Measurements from ENCODE around the gene XXYLT1.
"Not testable (repeated sequence)": the region's sequence is repeated elsewhere in the genome, so short reads cannot be mapped to it uniquely, and the experiment has no call there.

Gene XXYLT1

DNA sequence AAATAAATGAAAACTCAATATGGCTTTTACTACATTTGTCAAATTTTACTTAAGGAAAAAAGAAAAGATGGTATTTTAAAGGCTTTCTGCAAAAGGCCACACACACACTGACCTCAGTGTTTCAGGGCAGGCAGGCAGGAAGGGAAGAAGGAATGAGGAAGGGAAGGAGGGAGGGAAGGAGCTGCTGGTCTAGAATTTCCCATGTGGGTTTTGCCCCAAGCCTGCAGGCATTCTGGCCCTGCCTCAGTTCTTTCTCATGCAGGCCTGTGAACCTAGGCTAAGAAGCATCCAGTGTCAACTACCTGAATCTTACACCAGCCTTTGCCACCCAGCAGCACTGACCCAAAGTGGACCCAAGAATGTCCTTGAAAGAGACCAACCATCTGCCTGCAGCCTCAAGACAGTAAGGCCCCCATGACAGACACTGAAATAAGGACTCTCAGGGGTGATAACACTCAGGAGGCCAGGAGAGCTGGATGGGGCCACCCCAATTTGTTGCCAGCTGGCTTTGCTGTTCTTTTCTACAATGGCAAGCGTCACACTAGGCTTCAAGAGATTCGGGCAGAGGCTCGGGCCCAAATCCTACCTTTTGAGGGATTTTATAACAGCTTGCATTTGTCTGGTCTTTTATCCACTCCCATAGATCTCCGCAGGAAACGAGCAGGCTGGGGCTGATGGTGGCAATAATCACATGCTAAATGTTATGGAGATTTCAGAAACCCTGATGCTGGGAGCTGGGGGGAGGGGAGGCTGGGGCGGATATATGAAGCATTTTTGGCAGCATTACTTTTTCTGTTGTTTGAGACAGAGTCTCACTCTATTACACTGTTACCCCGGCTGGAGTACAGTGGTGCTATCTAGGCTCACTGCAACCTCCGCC is 51.4 kb downstream of the XXYLT1 start:
- DNase-seq, result no peak
- Histone ChIP-seq H3K9ac (ENCODE audit: low read length) (no peak overlapping the region), H4K8ac (ENCODE audit: low read length) (peak overlapping the region; percentile 1), H3K27me3 (ENCODE audit: control insufficient read depth in 1 of 2, insufficient read depth in 1 of 2, low read length in 2 of 2) (no peaks in the 10 kb centered on the region), H2BK5ac (ENCODE audit: low read depth, low read length, poor library complexity, severe bottlenecking) (no peak overlapping the region), H3K4me3 (ENCODE audit: insufficient read depth in 1 of 2, low read depth in 1 of 2, low read length in 2 of 2) (no peak overlapping the region), H2BK12ac (ENCODE audit: low read length in 2 of 2) (peak overlapping the region in 1 of 2 experiments; percentile 32), H3K23ac (ENCODE audit: low read length in 2 of 2) (no peak overlapping the region), H3K79me1 (replicated peaks; ENCODE audit: low read length, poor library complexity, severe bottlenecking) (peaks cover 23% of the 10 kb centered on the region), H4K91ac (ENCODE audit: low read length) (no peak overlapping the region), H3K4ac (ENCODE audit: low read depth in 1 of 2, low read length in 2 of 2) (no peak overlapping the region), H2BK120ac (ENCODE audit: low read depth, low read length) (no peak overlapping the region), H2BK15ac (ENCODE audit: low read depth, poor library complexity, severe bottlenecking) (no peak overlapping the region), H3K36me3 (ENCODE audit: control insufficient read depth in 1 of 2, insufficient read depth in 2 of 2, low read depth in 1 of 2, low read length in 2 of 2) (peaks cover 0 to 3% of the 10 kb centered on the region in 2 experiments), H3K4me2 (ENCODE audit: low read length, poor library complexity, severe bottlenecking) (no peak overlapping the region), H3K14ac (ENCODE audit: low read length in 2 of 2) (no peak overlapping the region), H2AK5ac (ENCODE audit: low read length, severe bottlenecking) (no peak overlapping the region), H3K4me1 (ENCODE audit: control insufficient read depth, insufficient read depth, low read depth, low read length) (peaks cover 12% of the 10 kb centered on the region), H3K18ac (ENCODE audit: low read depth in 1 of 2, low read length in 2 of 2) (peak overlapping the region in 1 of 2 experiments; percentile 54), H3K27ac (ENCODE audit: low read length, poor library complexity, severe bottlenecking) (no peak overlapping the region), H2AFZ (ENCODE audit: low read depth, low read length) (no peak overlapping the region), H3K9me3 (ENCODE audit: control insufficient read depth, low read length) (no peaks in the 10 kb centered on the region)
- WGBS, result 91% methylated on average over 7 of the region's 8 CpGs

DNA sequence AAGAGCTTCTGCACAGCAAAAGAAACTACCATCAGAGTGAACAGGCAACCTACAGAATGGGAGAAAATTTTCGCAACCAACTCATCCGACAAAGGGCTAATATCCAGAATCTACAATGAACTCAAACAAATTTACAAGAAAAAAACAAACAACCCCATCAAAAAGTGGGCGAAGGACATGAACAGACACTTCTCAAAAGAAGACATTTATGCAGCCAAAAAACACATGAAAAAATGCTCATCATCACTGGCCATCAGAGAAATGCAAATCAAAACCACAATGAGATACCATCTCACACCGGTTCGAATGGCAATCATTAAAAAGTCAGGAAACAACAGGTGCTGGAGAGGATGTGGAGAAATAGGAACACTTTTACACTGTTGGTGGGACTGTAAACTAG is 52.6 kb downstream of the XXYLT1 start:
- H3K4ac ChIP-seq (ENCODE audit: low read depth in 1 of 2, low read length in 2 of 2); H3K27ac ChIP-seq (ENCODE audit: low read length, poor library complexity, severe bottlenecking); H2AFZ ChIP-seq (ENCODE audit: low read depth, low read length); H2BK15ac ChIP-seq (ENCODE audit: low read depth, poor library complexity, severe bottlenecking); H3K9me3 ChIP-seq (ENCODE audit: control insufficient read depth, low read length); H4K8ac ChIP-seq (ENCODE audit: low read length); H2BK5ac ChIP-seq (ENCODE audit: low read depth, low read length, poor library complexity, severe bottlenecking); H2BK120ac ChIP-seq (ENCODE audit: low read depth, low read length); H3K36me3 ChIP-seq (ENCODE audit: control insufficient read depth in 1 of 2, insufficient read depth in 2 of 2, low read depth in 1 of 2, low read length in 2 of 2); H3K4me3 ChIP-seq (ENCODE audit: insufficient read depth in 1 of 2, low read depth in 1 of 2, low read length in 2 of 2); H3K4me2 ChIP-seq (ENCODE audit: low read length, poor library complexity, severe bottlenecking); H3K9ac ChIP-seq (ENCODE audit: low read length); H4K91ac ChIP-seq (ENCODE audit: low read length); H2AK5ac ChIP-seq (ENCODE audit: low read length, severe bottlenecking); DNase-seq; H3K18ac ChIP-seq (ENCODE audit: low read depth in 1 of 2, low read length in 2 of 2); H3K14ac ChIP-seq (ENCODE audit: low read length in 2 of 2); H3K27me3 ChIP-seq (ENCODE audit: control insufficient read depth in 1 of 2, insufficient read depth in 1 of 2, low read length in 2 of 2); H3K4me1 ChIP-seq (ENCODE audit: control insufficient read depth, insufficient read depth, low read depth, low read length); H3K23ac ChIP-seq (ENCODE audit: low read length in 2 of 2); H2BK12ac ChIP-seq (ENCODE audit: low read length in 2 of 2): not testable (repeated sequence)
- no CpG with 5 or more reads among the region's 5 CpGs for WGBS
- peaks cover 21% of the 10 kb centered on the region for H3K79me1 ChIP-seq (replicated peaks; ENCODE audit: low read length, poor library complexity, severe bottlenecking)

DNA sequence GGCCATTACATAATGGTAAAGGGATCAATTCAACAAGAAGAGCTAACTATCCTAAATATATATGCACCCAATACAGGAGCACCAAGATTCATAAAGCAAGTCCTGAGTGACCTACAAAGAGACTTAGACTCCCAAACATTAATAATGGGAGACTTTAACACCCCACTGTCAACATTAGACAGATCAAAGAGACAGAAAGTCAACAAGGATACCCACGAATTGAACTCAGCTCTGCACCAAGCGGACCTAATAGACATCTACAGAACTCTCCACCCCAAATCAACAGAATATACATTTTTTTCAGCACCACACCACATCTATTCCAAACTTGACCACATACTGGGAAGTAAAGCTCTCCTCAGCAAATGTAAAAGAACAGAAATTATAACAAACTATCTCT is 55.4 kb downstream of the XXYLT1 start:
- H2BK12ac ChIP-seq (ENCODE audit: low read length in 2 of 2); H2BK15ac ChIP-seq (ENCODE audit: low read depth, poor library complexity, severe bottlenecking); H2BK5ac ChIP-seq (ENCODE audit: low read depth, low read length, poor library complexity, severe bottlenecking); H3K27me3 ChIP-seq (ENCODE audit: control insufficient read depth in 1 of 2, insufficient read depth in 1 of 2, low read length in 2 of 2); H3K4me3 ChIP-seq (ENCODE audit: insufficient read depth in 1 of 2, low read depth in 1 of 2, low read length in 2 of 2); H3K27ac ChIP-seq (ENCODE audit: low read length, poor library complexity, severe bottlenecking); H2BK120ac ChIP-seq (ENCODE audit: low read depth, low read length); H3K4me1 ChIP-seq (ENCODE audit: control insufficient read depth, insufficient read depth, low read depth, low read length); H4K8ac ChIP-seq (ENCODE audit: low read length); H3K14ac ChIP-seq (ENCODE audit: low read length in 2 of 2); H3K23ac ChIP-seq (ENCODE audit: low read length in 2 of 2); H3K4ac ChIP-seq (ENCODE audit: low read depth in 1 of 2, low read length in 2 of 2); DNase-seq; H3K36me3 ChIP-seq (ENCODE audit: control insufficient read depth in 1 of 2, insufficient read depth in 2 of 2, low read depth in 1 of 2, low read length in 2 of 2); H2AFZ ChIP-seq (ENCODE audit: low read depth, low read length); H4K91ac ChIP-seq (ENCODE audit: low read length); H3K9me3 ChIP-seq (ENCODE audit: control insufficient read depth, low read length); H3K9ac ChIP-seq (ENCODE audit: low read length); H2AK5ac ChIP-seq (ENCODE audit: low read length, severe bottlenecking); H3K4me2 ChIP-seq (ENCODE audit: low read length, poor library complexity, severe bottlenecking); H3K18ac ChIP-seq (ENCODE audit: low read depth in 1 of 2, low read length in 2 of 2): not testable (repeated sequence)
- whole genome bisulfite sequencing, result 89% methylated on average over 2 of the region's 2 CpGs
- H3K79me1 ChIP-seq (replicated peaks; ENCODE audit: low read length, poor library complexity, severe bottlenecking), result peaks cover 15% of the 10 kb centered on the region

DNA sequence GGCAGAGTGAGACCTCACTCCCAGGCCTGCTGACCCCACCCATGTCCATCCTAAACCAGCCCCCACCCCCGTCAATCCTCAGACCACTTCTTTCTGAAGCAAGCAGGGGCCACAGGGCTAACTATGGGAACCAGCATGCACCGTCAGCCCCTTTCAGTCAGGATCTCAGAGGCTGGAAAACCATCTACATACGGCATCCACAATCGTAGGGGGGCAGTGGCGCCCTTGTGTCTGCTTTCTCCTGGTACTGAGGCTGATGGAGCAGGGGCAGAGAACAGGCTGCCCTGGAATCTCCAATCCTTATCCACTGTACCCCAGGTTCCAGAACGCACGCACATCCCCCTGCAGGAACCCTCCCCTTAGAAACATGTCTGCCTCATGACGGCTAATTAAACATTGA is 56.6 kb downstream of the XXYLT1 start:
- Histone ChIP-seq H3K4me1 (ENCODE audit: control insufficient read depth, insufficient read depth, low read depth, low read length) (peaks cover 9% of the 10 kb centered on the region), H3K79me1 (replicated peaks; ENCODE audit: low read length, poor library complexity, severe bottlenecking) (peaks cover 15% of the 10 kb centered on the region), H3K23ac (ENCODE audit: low read length in 2 of 2) (no peak overlapping the region), H2BK120ac (ENCODE audit: low read depth, low read length) (no peak overlapping the region), H3K14ac (ENCODE audit: low read length in 2 of 2) (no peak overlapping the region), H3K4me3 (ENCODE audit: insufficient read depth in 1 of 2, low read depth in 1 of 2, low read length in 2 of 2) (no peak overlapping the region), H3K4ac (ENCODE audit: low read depth in 1 of 2, low read length in 2 of 2) (no peak overlapping the region), H2BK5ac (ENCODE audit: low read depth, low read length, poor library complexity, severe bottlenecking) (no peak overlapping the region), H2BK12ac (ENCODE audit: low read length in 2 of 2) (no peak overlapping the region), H3K4me2 (ENCODE audit: low read length, poor library complexity, severe bottlenecking) (no peak overlapping the region), H3K9ac (ENCODE audit: low read length) (no peak overlapping the region), H3K18ac (ENCODE audit: low read depth in 1 of 2, low read length in 2 of 2) (no peak overlapping the region), H3K9me3 (ENCODE audit: control insufficient read depth, low read length) (no peaks in the 10 kb centered on the region), H4K91ac (ENCODE audit: low read length) (no peak overlapping the region), H2AFZ (ENCODE audit: low read depth, low read length) (no peak overlapping the region), H3K36me3 (ENCODE audit: control insufficient read depth in 1 of 2, insufficient read depth in 2 of 2, low read depth in 1 of 2, low read length in 2 of 2) (no peaks in the 10 kb centered on the region), H3K27me3 (ENCODE audit: control insufficient read depth in 1 of 2, insufficient read depth in 1 of 2, low read length in 2 of 2) (no peaks in the 10 kb centered on the region), H4K8ac (ENCODE audit: low read length) (no peak overlapping the region), H2BK15ac (ENCODE audit: low read depth, poor library complexity, severe bottlenecking) (no peak overlapping the region), H3K27ac (ENCODE audit: low read length, poor library complexity, severe bottlenecking) (no peak overlapping the region), H2AK5ac (ENCODE audit: low read length, severe bottlenecking) (no peak overlapping the region)
- WGBS, result 95% methylated on average over 8 of the region's 8 CpGs
- DNase-seq, result no peak
